Measurements from ENCODE around the gene SPTLC1.

SPTLC1 gene

DNA sequence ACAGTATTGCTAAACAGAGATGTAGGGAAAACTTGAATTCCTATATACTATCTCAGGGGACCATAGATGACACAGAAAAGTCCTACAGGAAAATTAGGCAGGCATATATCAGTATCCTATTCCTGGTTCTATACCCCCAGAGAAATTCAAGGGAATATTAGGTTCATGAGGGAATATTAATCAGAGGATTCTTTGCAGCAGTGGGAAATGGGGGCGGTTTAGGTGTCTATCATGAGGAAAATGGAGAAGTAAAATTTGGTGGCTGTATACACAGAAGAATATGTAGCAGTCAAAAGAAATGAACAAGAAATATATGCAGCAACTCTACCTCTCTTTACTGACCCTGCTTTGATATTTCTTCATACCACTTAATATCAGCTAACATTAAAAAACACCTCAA is 20.0 kb downstream of the SPTLC1 start:
- no peak for DNase-seq (ENCODE audit: low read depth in 2 of 2)

DNA sequence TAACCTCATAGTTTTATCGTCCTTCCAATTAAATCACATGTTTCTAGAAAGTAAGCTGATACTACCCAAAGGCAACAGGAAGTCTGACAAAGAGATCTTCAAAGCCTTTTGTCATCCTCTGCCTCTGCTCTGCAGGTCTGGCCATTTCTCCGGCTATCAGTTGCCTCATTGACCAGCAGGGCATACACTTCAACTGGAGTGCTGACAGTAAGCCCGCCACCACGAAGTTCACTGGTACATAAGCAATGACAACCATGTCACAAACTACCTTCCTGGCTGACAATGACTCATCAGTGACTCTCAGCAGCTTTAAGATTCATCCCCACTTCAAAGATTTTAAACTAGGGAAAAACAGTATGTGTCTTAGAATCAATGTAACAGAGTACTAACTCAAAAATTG is 20.6 kb downstream of the SPTLC1 start:
- DNase-seq (ENCODE audit: low read depth in 2 of 2) = no peak

DNA sequence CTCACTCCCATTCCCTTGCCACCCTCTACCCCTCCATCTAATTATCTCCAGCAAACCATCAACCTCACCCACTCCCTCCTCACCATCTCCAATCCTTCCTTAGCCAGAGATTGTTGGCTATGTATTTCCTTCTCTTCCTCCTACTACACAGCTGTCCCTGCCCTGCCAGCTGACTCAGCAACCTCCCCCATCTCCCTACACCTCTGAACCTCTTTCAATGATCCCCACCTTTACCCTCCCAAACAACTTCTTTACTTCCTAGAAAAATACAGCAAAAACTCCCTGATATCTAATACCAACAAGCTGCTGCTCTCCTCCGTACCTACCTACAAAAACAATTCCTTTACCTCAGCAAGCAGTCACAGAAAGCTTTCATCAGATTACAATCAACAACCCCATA is 37.3 kb downstream of the SPTLC1 start:
- DNase-seq (ENCODE audit: low read depth in 2 of 2) = no peak

DNA sequence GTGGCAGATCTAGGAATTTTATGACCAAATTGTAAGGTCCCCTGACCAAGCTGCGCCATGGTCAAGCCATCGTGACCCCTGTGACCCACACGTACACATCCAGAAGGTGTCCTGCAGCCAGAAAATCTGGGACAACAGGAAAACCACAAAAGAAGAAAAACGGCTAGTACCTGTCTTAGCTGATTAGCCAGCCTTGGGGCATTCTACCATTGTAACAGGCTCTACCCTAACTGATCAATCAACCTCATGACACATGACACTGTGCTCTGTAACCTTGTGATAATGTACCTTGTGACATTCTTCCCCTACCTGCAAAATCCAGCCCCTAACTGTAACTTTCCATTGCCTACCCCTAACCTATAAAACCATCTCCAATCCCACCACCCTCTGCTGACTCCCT is 43.6 kb downstream of the SPTLC1 start:
- DNase-seq (ENCODE audit: low read depth in 2 of 2) = no peak

DNA sequence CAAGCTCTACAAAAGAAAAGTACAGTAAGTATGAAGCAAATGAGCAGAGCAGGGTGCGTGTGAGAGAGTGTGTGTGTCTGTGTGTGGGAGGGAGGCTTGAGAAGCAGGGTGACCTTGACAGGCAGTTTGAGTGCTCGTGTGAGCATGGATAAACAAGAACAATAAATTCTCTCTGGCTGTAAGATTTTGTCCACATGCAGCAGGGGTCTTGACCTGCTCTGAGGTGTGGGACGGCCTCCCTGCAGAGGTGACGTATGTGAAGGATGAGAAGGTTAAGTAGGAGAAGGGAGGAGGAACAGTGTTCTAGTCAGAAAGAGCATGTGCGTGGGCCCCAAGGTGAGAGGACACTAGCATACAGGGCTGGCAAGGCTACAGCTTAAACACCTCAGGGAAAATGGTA is 49.0 kb downstream of the SPTLC1 start:
- no peak for DNase-seq (ENCODE audit: low read depth in 2 of 2)

DNA sequence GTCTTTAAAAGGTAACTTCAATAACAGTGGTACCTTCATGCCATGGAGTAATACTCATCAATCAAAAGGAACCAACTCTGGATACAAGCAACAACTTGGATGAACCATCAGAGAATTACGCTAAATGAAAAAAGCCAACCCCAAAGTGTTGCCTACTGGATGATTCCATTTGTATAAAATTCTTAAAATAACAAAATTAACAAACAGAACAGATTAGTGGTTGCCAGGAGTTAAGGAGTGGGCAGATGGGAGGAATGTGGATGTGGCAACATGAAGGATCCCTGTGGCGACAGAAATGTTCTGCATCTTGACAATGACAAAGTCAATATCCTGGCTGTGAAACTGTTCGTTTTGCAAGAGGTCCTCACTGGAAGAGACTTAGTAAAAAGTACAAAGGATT is 50.5 kb downstream of the SPTLC1 start:
- no peak for DNase-seq (ENCODE audit: low read depth in 2 of 2)

DNA sequence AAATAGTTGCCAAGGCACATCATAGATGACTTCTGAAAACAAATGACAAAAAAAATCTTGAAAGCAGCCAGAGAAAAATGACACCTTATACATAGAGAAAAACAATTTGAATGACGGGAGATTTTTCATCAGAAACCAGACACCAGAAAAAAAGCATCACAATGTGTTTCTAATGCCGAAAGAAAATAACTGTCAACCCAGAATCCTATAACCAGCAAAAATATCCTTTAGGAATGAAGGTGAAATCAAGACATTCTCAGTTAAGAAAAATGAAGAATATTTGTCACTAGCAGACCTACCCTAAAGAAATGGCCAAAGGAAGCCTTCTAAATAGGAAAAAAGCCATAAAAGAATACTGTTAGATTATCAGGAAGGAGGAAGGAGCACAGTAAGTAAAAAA is 54.0 kb downstream of the SPTLC1 start:
- no peak for DNase-seq (ENCODE audit: low read depth in 2 of 2)

DNA sequence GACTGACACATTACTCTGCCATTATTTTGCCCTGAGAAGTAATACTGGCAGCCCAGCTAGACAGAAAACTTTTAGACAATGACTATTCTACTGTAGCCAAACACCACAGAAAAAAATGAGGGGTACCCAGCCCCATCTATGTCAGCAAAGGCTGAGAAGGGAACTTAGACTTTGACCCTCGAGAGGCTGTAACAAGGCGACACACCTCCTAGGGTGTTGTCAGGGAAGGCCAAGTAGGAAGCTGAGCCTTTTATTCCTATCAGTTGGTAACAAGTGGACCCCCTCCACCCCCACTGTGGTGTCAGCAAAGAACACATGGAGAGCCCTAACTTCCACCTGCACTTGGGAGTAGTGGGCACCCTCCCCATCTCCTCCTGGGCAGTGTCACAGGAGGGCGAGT is 55.6 kb downstream of the SPTLC1 start:
- no peak for DNase-seq (ENCODE audit: low read depth in 2 of 2)

DNA sequence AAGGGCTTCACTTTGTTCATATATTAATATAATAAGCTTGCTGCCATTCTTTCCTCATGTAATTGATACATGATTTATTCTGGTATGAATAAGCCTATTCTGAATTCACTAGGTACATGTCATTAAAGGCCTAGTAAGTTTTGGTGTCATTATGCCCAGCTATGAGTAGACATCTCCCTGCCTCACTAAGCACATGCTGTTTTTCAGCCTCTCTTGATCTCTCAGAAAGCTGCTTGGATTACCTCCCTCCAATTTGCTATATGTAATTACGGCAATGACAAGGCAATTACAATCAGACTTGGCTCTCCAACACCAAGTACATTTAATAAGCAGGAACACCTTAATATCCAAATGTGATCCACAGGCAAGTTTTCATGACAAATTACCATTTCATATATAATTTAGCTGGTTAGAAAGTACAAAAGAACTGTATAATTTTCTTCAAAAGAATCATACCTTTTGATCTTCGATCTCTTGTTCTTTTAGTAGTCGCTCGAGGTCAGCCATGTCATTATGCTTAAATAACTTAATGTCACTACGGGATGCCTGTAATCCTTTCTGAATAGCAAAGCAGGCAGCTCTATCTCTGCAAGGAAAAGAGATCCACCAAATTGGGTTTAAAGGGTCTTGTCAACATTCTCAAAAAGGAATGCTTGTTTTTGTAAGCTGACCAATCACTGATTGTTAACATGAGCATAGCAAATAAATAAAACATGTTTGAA is 56.3 kb downstream of the SPTLC1 start:
- DNase-seq (ENCODE audit: low read depth in 2 of 2) = no peak

DNA sequence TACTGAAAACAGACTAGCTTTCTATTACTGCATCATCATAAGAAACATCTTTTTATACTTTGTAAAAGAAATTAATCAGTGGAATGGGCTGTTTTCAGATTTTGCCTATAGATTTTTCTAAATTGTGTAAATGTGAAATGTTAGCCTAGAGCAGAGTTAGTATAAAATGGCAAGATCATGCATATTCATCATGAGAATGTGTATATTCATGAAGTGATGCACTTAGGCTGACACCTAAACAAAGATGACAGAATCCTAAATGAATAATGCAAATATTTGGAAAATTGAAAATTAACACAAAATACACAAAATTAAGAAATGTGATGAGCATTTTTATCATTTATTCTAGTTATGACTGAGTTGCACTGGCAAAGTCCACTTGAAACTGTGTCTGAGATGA is 57.2 kb downstream of the SPTLC1 start:
- DNase-seq (ENCODE audit: low read depth in 2 of 2) = no peak

DNA sequence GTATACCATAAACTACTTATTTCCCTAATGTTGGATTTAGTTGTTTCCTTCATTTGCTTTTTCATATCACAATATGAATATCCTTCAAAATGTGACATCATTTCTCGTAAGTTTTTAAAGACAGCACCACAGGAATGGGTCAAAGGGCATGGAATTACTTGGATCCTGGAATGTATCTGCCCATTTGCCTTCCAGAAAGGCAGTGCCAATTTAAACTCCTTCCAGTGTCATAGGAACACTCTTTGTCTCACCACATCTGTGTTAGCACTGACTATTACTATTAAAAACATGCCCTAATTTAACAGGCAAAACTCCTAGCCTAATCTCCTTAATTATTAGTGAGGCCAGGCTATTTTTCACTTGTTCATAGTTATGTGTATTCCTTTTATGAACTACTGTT is 58.0 kb downstream of the SPTLC1 start:
- no peak for DNase-seq (ENCODE audit: low read depth in 2 of 2)

DNA sequence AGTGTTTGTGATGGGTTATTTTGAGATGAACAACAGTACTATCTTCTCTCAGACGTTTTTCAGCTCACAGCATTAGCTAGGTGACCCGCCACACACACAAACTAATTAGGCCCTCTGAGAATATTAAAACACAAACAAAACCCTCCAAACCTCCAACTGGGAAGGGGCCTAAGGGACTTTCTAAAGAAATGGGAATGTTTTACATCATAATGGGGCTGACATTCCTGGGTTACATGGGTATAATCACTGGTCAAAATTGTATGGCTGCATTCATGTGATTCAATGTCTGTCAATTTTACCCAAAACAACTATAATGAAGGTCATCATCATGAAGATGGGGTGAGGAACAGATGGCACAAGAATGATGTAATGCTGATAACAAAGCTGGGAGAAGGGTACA is 59.6 kb downstream of the SPTLC1 start:
- DNase-seq (ENCODE audit: low read depth in 2 of 2) = no peak

DNA sequence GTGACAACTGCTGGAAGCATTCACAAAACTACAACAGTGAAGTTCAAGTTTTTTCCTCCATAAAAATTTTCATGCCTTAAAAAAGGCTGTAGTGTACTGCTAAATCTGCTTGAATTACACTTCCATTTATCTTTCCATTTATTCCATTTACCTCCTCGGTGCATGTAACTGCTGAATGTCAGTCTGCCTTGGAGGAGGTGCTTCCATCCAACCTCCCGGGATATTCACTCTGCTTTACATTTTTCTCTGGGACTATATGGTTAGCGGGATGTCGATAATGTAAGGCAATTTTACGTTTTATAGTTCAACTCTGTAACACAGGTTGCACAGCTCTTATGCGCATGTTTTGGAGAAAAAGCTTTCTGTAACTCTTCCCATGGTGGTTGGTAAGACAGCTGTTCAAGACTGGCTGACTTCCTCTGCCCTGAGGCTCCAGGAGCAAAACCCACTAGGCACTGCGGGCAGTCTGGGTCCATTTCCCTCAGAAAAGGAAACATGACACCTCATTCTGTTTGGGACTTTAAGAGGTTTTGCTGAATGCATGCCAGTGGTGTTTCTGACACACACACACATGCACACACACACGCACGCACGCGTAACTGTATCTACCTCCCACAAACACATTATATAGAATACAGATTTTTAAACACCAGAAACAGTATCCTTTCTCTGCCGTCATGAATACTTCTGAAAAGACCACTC is 66.1 kb downstream of the SPTLC1 start:
- no peak for DNase-seq (ENCODE audit: low read depth in 2 of 2)

DNA sequence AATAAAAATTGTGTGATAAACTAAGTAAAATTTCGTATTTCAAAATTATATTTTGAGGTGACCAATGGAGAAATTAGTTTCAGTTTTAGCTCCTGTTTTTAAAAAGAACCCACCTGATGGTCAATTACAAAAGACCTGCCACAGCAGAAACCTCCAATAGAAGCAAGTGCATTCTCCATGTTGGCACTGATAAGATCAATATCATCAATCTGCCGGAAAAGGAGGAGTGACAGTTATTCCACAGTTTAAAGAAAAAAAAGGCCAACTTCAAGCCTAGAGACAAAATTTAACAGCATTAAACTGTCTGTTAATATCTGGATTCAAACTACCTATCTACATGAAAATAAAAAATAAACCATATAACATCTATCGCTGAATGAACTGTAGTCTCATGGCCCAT is 67.7 kb downstream of the SPTLC1 start:
- no peak for DNase-seq (ENCODE audit: low read depth in 2 of 2)

DNA sequence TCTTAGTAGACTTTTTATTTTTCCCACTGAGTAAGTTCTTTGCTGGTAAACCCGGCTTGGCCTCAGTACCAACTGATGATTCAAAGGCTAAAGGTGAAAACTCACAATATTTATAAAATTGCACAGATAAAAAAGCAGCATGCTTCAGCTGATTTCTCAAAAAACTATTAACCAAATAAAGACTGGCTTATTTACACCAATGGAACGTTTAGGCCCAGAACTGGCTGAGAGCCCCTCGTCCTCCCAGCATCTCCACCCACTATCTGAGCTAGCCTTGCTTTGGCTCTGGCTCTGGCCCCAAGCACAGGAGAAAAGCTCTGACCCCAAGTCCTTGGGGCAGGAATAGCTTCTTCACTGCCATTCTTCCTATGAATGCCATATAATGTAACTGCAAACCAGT is 68.5 kb downstream of the SPTLC1 start:
- DNase-seq (ENCODE audit: low read depth in 2 of 2) = no peak

DNA sequence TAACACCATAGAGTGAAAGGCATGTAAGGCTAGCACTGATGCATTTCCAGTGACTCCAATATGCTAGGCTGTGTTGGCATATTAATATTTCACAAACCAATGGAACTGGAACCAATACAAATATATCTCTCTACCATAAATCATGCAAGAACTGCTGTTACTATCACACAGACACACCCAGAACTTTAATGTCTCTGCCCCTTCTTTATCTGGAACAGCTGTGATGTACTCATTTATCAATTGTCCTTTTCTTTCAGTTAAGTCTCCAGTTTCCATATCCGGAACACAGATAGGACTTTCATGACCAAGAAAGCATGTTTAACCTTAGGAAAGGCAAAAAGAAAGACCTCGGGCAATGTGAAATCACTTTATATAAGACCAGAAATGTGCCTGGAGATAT is 70.3 kb downstream of the SPTLC1 start:
- DNase-seq (ENCODE audit: low read depth in 2 of 2) = no peak

DNA sequence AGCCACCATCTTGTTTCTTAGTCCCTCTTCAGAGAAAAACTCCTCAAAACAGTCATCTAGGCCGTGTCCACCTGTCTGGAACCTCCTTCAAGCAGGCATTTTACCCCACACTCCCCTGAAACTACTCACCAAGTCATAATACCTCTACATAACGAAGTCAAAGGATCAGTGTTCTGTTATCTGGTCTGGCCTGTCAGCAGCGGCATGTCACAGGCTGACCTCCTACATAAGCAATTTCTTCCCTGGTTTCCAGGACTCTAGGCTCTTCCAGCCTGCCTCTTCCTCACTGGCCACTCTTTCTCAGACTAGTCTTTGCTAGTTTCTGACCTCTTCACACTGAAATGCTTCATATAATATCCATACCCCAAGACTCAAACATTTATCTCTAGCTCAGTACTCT is 72.2 kb downstream of the SPTLC1 start:
- no peak for DNase-seq (ENCODE audit: low read depth in 2 of 2)

DNA sequence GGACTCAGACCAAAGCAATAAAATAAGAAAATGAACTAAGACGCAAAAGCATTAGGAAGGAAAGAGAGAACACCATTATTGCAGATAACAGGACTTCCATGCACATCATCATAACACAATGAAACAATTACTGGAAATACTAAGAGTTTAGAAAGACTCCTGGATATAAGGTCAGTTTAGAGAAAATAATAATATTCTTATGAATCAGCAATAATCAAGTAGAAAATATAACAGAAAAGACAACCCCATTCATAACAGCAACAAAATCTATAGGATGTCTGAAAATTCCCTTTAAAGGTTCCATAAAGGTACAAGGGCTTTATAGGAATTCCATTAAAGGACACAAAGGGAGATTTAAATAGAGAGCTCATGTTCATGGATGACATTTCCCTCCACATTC is 73.0 kb downstream of the SPTLC1 start:
- no peak for DNase-seq (ENCODE audit: low read depth in 2 of 2)

DNA sequence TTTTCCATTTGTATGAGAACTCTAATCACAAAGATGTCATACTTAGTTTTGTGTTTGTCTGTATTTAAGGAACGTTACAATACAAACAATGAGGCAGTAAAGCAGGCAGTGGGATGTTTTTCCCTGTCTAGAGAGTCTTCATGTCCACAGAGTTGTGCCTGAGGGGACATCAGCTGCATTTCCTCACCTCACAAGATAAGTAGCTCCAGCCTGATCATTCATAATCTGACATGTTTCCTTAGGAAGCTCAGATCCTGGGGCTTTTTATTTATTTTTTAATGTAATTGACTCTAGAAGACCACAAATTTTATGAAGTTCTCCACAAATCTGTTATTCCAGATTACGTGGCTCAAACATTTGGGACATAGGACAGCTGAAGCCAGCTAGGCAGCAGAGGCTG is 78.5 kb downstream of the SPTLC1 start:
- DNase-seq (ENCODE audit: low read depth in 2 of 2) = no peak

DNA sequence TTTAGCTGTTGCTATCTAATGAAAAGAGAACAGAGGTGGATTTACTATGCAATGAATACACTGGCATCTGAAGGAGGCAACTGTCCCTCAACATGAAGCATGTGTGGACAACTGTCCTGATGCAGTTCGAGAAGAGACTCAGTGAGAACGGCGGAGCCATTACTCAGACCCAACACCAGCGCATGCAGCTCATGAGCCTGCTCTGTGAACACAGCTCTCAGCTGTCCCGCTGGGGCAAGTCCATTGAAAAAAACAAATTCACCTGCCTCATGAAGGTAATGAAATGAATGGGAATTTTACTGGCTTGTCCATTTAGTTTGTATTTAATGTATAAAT is 78.8 kb downstream of the SPTLC1 start:
- no peak for DNase-seq (ENCODE audit: low read depth in 2 of 2)

DNA sequence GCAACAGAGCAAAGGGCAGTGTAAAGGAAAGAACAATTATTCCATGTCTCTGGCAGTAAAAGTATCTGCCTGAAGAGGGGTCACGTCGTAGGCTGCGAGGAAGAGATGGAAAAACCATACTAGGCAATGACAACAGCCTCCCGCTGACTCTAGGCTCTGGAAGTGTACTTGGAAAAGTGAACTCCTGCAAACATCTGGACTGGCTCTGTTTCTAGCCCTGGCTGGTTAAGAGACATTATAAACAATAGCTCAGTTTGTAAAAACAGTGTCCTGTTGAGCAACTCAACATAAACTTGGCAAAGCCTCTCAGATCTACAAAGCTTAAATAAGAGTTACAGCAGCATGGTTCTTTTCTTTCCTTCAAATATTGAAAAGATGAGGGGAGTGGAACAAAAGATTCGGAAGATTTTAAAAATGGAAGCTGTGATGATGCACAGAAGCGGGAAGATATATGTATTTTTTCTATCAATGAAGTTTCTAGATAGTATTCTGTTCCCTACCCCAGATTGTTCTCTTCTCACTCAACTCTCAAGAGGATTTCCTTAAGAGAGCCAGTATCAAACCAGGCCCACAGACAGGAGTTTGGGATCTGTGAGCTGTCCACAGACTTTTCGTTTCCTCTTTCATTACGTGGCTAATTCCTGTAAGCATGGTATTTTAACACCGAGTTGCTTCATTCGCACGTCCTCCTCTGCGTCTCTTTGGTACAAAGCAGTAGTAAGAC is 79.4 kb downstream of the SPTLC1 start:
- peak; percentile 50 for DNase-seq (ENCODE audit: low read depth in 2 of 2)

DNA sequence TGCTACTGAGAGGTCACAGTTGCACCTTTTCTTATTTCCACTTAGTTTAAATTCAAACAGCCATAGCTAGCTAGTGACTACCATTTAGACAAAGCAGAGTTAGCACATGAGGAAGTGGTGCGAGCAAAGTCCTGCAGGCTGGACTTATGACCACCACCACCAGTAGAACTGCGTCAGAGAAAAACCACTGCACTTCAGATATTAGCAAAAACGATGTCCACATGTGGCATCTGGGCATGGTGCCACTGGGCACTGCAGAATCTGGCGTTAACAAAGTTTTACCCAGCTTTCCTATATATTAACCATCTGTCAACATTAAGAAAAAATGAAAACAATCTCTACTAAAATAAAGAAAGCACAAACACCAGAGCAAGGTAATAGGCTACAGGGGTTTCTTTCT is 80.1 kb downstream of the SPTLC1 start:
- no peak for DNase-seq (ENCODE audit: low read depth in 2 of 2)

DNA sequence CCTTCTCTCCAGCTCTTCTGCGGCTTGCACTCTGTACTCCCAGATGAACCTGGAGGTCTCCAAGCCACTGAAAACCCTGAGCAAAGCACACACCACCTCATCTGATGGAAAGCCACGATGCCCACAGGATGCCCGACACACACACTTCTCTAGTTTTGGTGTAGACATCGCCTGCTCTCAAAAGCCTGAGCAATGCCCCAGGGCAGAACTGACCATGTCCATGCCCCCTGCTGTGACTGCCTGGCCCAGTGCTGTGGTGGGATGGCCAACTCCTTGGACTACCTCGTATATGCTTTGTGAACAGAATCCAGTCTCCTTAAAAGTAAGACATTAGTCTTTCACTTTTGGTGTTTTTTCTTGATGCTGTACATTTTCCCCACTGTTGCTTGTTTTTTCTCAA is 81.2 kb downstream of the SPTLC1 start:
- DNase-seq (ENCODE audit: low read depth in 2 of 2) = no peak

Data from fibroblast of skin of left quadriceps (primary cell).